ENCODE data around the gene EML4.
"Not testable (repeated sequence)": the region's sequence is repeated elsewhere in the genome, so short reads cannot be mapped to it uniquely, and the experiment has no call there.

EML4 gene

DNA sequence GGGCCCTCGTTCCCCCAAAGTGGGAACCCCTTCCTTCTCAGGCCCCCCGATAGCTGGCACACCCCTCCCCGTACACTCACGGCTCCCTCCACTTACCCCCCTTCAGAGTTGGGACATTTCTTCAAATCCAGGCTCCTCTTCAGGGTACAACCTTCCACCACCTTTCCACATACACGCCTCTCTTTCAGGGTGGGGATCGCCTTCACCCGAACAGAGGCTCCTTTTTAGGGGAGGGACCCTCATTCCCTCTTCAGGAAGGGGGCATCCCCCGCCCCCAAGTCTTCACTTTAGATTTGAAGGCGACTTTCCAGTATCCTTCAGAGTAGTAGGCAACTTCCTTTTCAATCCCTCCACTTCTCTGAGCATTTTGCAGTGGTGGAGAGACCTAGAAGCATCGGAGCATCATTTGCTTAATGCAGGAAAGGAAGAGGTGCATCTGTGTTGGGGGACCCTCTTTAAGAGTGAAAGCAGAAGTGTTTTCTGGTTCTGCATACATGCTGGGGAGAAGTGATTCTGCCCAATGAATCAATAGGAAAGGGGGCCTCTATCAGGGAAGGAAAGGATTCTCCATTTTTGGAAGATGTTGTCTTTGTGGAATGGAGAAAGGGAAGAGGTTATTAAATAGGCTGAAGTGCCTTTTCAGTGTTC is 845 bp downstream of the EML4 start:
- peak overlapping the region; percentile 86 for H3K4me3 ChIP-seq (replicated peaks; ENCODE audit: low read depth, low read length)
- DNase-seq (ENCODE audit: extremely low read depth, low read depth): no peak
- TF ChIP-seq, protein P1, sequence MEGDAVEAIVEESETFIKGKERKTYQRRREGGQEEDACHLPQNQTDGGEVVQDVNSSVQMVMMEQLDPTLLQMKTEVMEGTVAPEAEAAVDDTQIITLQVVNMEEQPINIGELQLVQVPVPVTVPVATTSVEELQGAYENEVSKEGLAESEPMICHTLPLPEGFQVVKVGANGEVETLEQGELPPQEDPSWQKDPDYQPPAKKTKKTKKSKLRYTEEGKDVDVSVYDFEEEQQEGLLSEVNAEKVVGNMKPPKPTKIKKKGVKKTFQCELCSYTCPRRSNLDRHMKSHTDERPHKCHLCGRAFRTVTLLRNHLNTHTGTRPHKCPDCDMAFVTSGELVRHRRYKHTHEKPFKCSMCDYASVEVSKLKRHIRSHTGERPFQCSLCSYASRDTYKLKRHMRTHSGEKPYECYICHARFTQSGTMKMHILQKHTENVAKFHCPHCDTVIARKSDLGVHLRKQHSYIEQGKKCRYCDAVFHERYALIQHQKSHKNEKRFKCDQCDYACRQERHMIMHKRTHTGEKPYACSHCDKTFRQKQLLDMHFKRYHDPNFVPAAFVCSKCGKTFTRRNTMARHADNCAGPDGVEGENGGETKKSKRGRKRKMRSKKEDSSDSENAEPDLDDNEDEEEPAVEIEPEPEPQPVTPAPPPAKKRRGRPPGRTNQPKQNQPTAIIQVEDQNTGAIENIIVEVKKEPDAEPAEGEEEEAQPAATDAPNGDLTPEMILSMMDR (IDR thresholded peaks at IDR 0.05; ENCODE audit: low read depth, low read length, missing control alignments): no peak

DNA sequence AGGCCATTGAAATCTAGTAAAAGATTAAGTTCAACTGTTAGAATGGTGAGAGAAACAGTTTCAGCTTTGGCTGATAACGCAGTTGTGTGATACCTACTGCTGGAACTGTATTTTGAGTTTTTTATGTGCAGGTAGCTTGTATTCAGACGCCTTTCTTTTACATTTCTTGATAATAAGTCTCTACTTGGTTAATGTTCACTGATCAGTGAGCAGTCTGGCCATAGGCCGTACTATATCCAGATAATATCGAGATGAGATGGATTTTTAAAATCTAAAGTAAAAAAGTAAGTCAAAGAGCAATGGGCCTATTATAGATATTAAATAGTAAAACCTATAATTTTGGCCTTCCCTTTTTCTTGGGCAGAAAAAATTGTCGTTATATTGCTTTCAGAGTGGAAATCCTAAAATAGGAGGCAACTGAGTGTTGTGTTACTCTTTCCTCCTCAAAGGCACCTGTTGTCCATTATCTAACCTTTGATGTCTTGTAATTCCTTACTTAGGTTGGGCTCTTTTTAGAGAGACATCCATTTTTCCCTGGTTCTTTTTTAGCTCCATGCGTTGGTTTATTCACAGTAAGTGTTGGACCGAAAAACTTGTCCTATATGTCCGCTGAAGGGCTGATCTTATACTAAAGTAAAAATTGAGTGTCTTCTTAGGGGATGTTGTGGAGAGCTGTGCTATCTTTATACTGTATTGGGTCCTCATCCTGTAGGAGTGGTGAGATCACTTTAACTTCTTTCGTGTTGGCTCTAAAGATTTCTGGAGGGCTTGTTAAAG is 1.7 kb downstream of the EML4 start:
- no peak for DNase-seq (ENCODE audit: extremely low read depth, low read depth)
- TF ChIP-seq, protein P1 (IDR thresholded peaks at IDR 0.05; ENCODE audit: low read depth, low read length, missing control alignments): no peak
- peak overlapping the region; percentile 86 for H3K4me3 ChIP-seq (replicated peaks; ENCODE audit: low read depth, low read length)

DNA sequence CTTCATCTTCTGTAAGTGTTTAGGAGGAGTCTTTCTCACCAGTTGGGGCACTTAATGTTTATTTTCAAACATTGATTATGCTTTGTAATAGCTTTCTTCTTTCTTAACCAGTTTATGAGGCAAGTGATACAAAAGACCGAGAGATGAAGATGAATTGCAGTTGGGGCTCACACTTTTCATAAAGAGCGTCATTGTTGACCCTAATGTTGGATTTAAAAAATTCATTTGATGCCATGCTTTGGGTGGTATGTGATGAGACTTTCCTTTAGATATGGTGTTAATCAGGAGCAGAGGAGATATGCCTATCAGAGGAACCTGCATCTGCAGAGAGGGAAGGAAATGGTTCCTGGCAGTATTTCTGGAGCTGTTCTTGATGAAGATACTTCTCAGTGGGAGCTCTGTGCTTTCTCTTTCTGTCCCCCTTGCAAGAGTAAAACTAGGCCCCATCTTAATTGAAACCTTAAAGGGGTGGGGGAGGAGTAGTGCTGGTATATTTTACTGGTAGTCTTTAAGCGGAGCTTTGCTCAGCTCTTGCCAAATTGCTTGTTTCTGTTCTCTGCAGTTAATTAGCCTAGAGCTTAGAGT is 2.3 kb downstream of the EML4 start:
- DNase-seq (ENCODE audit: extremely low read depth, low read depth): no peak
- TF ChIP-seq, protein P1 (IDR thresholded peaks at IDR 0.05; ENCODE audit: low read depth, low read length, missing control alignments): no peak
- peak overlapping the region; percentile 86 for H3K4me3 ChIP-seq (replicated peaks; ENCODE audit: low read depth, low read length)

DNA sequence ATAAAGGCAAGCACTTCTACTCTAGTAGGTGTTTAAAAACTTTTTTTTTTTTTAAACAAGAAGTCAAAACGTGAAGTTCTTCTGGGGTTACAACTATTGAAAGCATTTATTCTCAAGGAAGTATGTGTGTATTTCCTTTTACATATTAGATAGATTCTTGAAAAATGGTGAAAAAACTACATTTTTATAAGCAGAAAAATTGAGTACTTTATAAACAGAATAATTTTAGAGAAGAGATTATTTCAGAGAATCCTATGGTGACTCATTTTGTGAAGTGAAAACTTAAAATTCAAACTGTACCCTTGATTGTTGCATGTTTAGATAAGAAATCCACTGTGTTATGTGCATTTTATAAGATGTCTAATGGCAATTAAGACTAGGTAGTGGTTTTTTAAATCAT is 2.9 kb downstream of the EML4 start:
- TF ChIP-seq, protein P1 (IDR thresholded peaks at IDR 0.05; ENCODE audit: low read depth, low read length, missing control alignments): no peak
- H3K4me3 ChIP-seq (replicated peaks; ENCODE audit: low read depth, low read length): peak overlapping the region; percentile 86
- DNase-seq (ENCODE audit: extremely low read depth, low read depth): no peak

DNA sequence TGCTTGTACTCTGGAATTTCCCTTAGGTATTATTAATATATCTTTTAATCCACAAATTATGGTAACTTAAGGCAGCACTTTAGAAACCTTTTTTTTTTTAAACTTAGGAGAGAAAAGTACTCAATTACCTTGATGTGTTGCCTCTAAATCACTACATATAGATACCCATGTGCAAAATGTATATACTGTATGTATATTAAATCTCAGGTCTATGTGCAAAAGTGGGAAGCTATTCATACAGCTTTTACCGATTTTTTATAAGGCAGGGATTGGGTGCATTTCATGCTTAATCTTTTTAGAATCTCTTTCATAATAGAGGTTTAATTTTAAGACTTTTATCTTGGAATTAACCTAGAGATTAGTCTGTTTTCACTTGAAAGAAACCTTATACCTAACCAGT is 3.4 kb downstream of the EML4 start:
- no peak for DNase-seq (ENCODE audit: extremely low read depth, low read depth)
- TF ChIP-seq, protein P1 (IDR thresholded peaks at IDR 0.05; ENCODE audit: low read depth, low read length, missing control alignments): no peak
- H3K4me3 ChIP-seq (replicated peaks; ENCODE audit: low read depth, low read length): peak overlapping the region; percentile 86; the same call in 1 of the 2 replicates

DNA sequence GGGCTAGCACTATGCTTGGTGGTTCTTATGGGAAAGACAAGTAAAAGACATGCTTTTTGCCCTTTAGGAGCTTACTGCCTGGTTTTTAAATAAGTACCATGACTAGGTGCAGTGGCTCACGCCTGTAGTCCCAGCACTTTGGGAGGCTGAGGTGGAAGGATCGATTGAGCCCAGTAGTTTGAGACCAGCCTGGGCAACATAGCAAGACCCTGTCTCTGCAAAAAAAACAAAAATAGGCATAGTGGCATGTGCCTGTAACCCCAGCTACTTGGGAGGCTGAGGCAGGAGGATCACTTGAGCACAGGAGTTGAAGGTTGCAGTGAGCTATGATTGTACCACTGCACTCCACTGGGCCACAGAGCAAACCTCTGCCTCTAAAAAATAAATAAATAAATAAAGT is 4.3 kb downstream of the EML4 start:
- DNase-seq (ENCODE audit: extremely low read depth, low read depth); H3K4me3 ChIP-seq (replicated peaks; ENCODE audit: low read depth, low read length): not testable (repeated sequence)

Data from HFF-Myc (cell line).